Measurements from ENCODE around the gene MTMR2. TPM values are rescaled to one million over a fixed set of nuclear protein-coding genes. Genes with fewer than 3 reads are reported as not detected.
A peak's percentile ranks its signal among the peaks of the same experiment; 100 is the strongest.
"Not testable (repeated sequence)": the region's sequence is repeated elsewhere in the genome, so short reads cannot be mapped to it uniquely, and the experiment has no call there.

MTMR2 gene
- total and polyA plus RNA-seq, 2 experiments from 2014 or later = 22.9 to 36.6 TPM

DNA sequence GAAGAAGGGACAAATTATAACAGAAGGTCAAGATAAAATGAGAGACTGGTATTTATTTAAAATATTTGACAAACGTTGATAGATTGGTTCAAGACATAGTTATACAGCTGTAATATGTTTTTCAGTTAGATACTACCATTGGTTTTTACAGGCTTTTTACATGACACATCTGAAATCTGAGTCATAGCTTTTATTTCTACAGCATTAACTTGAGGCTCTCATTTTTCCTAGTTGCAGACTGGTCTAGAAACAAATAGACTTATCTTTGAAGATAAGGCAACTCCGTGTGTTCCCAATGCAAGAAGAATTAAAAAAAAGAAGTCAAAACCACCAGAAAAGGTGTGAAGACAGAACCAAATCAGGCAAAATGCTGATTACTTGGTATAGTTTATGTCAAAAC is 102.3 kb downstream of the MTMR2 start:
- 30% methylated on average over 2 of the region's 2 CpGs for WGBS (ENCODE audit: low lambda C conversion rate, missing lambda C conversion rate)
- Histone ChIP-seq H3K27ac (peak overlapping the region; percentile 22), H2AFZ (no peak overlapping the region), H3K4me3 (no peak overlapping the region), H4K20me1 (ENCODE audit: insufficient read depth, poor library complexity, severe bottlenecking) (no peaks in the 10 kb centered on the region), H3K36me3 (replicated peaks; ENCODE audit: insufficient read depth, low read depth) (peaks cover 4% of the 10 kb centered on the region), H3K9me2 (replicated peaks; ENCODE audit: insufficient read depth) (no peaks in the 10 kb centered on the region), H3K4me1 (ENCODE audit: insufficient read depth) (peaks cover 9% of the 10 kb centered on the region), H3K4me2 (no peak overlapping the region), H3K9me3 (ENCODE audit: low read depth) (no peaks in the 10 kb centered on the region), H3K79me2 (no peaks in the 10 kb centered on the region), H3K27me3 (no peaks in the 10 kb centered on the region)
- no peak for TF ChIP-seq EZH2 (IDR thresholded peaks at IDR 0.05; ENCODE audit: borderline replicate concordance)
- TF ChIP-seq, protein P1, sequence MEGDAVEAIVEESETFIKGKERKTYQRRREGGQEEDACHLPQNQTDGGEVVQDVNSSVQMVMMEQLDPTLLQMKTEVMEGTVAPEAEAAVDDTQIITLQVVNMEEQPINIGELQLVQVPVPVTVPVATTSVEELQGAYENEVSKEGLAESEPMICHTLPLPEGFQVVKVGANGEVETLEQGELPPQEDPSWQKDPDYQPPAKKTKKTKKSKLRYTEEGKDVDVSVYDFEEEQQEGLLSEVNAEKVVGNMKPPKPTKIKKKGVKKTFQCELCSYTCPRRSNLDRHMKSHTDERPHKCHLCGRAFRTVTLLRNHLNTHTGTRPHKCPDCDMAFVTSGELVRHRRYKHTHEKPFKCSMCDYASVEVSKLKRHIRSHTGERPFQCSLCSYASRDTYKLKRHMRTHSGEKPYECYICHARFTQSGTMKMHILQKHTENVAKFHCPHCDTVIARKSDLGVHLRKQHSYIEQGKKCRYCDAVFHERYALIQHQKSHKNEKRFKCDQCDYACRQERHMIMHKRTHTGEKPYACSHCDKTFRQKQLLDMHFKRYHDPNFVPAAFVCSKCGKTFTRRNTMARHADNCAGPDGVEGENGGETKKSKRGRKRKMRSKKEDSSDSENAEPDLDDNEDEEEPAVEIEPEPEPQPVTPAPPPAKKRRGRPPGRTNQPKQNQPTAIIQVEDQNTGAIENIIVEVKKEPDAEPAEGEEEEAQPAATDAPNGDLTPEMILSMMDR (IDR thresholded peaks at IDR 0.05; ENCODE audit: poor library complexity) = no peak
- TF ChIP-seq EZH2phosphoT487 (IDR thresholded peaks at IDR 0.05; ENCODE audit: low read depth, severe bottlenecking, unreplicated experiment) = no peak
- no peak for DNase-seq (ENCODE audit: low spot score)

DNA sequence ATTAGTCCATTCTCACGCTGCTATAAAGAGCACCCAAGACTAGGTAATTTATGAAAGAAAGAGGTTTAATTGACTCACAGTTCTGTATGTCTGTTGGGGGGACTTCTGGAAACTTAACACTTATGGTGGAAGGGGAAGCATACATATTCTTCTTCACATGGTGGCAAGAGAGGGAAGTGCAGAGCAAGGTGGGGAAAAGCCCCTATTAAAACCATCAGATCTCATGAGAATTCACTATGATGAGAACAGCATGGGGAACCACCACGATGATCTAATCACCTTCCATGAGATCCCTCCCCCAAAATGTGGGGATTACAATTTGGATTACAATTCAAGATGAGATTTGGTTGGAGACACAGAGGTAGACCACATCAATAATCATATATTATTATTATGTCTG is 107.9 kb downstream of the MTMR2 start:
- H3K4me2 ChIP-seq = no peak overlapping the region
- no peaks in the 10 kb centered on the region for H3K79me2 ChIP-seq
- H3K27ac ChIP-seq = no peak overlapping the region
- H3K36me3 ChIP-seq (replicated peaks; ENCODE audit: insufficient read depth, low read depth) = peaks cover 4% of the 10 kb centered on the region
- no peaks in the 10 kb centered on the region for H3K9me2 ChIP-seq (replicated peaks; ENCODE audit: insufficient read depth)
- 96% methylated on average over 2 of the region's 2 CpGs for WGBS (ENCODE audit: low lambda C conversion rate, missing lambda C conversion rate)
- DNase-seq (ENCODE audit: low spot score) = no peak
- no peak overlapping the region for H3K4me3 ChIP-seq
- H4K20me1 ChIP-seq (ENCODE audit: insufficient read depth, poor library complexity, severe bottlenecking) = no peaks in the 10 kb centered on the region
- no peaks in the 10 kb centered on the region for H3K9me3 ChIP-seq (ENCODE audit: low read depth)
- TF ChIP-seq EZH2phosphoT487 (IDR thresholded peaks at IDR 0.05; ENCODE audit: low read depth, severe bottlenecking, unreplicated experiment) (no peak), EZH2 (IDR thresholded peaks at IDR 0.05; ENCODE audit: borderline replicate concordance) (no peak)
- TF ChIP-seq, protein P1 (IDR thresholded peaks at IDR 0.05; ENCODE audit: poor library complexity) = no peak
- H3K4me1 ChIP-seq (ENCODE audit: insufficient read depth) = peaks cover 4% of the 10 kb centered on the region
- no peak overlapping the region for H2AFZ ChIP-seq
- H3K27me3 ChIP-seq = no peaks in the 10 kb centered on the region

DNA sequence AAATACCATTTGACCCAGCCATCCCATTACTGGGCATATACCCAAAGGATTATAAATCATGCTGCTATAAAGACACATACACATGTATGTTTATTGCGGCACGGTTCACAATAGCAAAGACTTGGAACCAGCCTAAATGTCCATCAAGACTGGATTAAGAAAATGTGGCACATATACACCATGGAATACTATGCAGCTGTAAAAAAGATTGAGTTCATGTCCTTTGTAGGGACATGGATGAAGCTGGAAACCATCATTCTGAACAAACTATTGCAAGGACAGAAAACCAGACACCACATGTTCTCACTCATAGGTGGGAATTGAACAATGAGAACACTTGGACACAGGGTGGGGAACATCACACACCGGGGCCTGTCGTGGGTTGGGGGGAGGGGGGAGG is 112.9 kb downstream of the MTMR2 start:
- not testable (repeated sequence) for H3K9me3 ChIP-seq (ENCODE audit: low read depth); H2AFZ ChIP-seq; H3K4me2 ChIP-seq; DNase-seq (ENCODE audit: low spot score); H3K4me1 ChIP-seq (ENCODE audit: insufficient read depth); H3K4me3 ChIP-seq; H3K36me3 ChIP-seq (replicated peaks; ENCODE audit: insufficient read depth, low read depth); H3K27ac ChIP-seq; H3K79me2 ChIP-seq; H4K20me1 ChIP-seq (ENCODE audit: insufficient read depth, poor library complexity, severe bottlenecking); H3K9me2 ChIP-seq (replicated peaks; ENCODE audit: insufficient read depth); H3K27me3 ChIP-seq
- WGBS (ENCODE audit: low lambda C conversion rate, missing lambda C conversion rate) = 99% methylated on average over 4 of the region's 4 CpGs

DNA sequence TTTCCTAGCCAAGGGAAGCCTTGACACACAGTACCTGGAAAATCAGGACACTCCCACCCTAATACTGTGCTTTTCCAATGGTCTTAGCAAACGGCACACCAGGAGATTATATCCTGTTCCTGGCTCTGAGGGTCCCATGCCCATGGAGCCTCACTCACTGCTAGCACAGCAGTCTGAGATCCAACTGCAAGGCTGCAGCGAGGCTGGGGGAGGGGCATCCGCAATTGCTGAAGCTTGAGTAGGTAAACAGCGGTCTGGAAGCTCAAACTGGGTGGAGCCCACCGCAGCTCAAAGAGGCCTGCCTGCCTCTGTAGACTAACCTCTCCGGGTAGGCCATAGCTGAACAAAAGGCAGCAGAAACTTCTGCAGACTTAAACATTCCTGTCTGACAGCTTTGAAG is 117.4 kb downstream of the MTMR2 start:
- 100% methylated on average over 6 of the region's 6 CpGs for WGBS (ENCODE audit: low lambda C conversion rate, missing lambda C conversion rate)
- H3K27me3 ChIP-seq; H3K27ac ChIP-seq; DNase-seq (ENCODE audit: low spot score); H3K36me3 ChIP-seq (replicated peaks; ENCODE audit: insufficient read depth, low read depth); H3K79me2 ChIP-seq; H3K4me1 ChIP-seq (ENCODE audit: insufficient read depth); H2AFZ ChIP-seq; H3K4me2 ChIP-seq; H3K9me3 ChIP-seq (ENCODE audit: low read depth); H3K9me2 ChIP-seq (replicated peaks; ENCODE audit: insufficient read depth); H3K4me3 ChIP-seq; H4K20me1 ChIP-seq (ENCODE audit: insufficient read depth, poor library complexity, severe bottlenecking): not testable (repeated sequence)

DNA sequence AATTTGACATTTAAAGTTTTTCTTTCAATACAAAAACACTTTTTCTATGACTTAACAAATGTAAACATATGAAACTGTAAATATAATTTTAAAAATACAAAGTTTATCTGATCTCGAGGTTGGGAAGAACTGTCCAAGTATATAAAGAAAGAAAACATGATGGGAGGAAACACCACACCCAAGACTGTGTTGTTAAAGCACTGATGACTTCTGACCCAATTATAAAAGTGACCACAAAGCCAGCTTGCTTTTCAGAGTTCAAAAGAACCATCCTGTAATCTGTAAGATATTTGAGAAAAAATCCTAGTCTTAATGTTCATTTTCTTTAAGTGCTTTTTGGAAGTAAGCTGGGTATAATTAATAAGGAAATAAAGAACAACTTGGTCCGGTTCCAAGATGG is 118.0 kb downstream of the MTMR2 start:
- TF ChIP-seq, protein P1 (IDR thresholded peaks at IDR 0.05; ENCODE audit: poor library complexity) = no peak
- TF ChIP-seq EZH2phosphoT487 (IDR thresholded peaks at IDR 0.05; ENCODE audit: low read depth, severe bottlenecking, unreplicated experiment) = no peak
- TF ChIP-seq EZH2 (IDR thresholded peaks at IDR 0.05; ENCODE audit: borderline replicate concordance) = no peak
- H3K4me1 ChIP-seq (ENCODE audit: insufficient read depth) = no peaks in the 10 kb centered on the region
- no peaks in the 10 kb centered on the region for H3K9me3 ChIP-seq (ENCODE audit: low read depth)
- DNase-seq (ENCODE audit: low spot score) = no peak
- no peak overlapping the region for H3K27ac ChIP-seq
- no peaks in the 10 kb centered on the region for H3K9me2 ChIP-seq (replicated peaks; ENCODE audit: insufficient read depth)
- H3K36me3 ChIP-seq (replicated peaks; ENCODE audit: insufficient read depth, low read depth) = no peaks in the 10 kb centered on the region
- no peaks in the 10 kb centered on the region for H4K20me1 ChIP-seq (ENCODE audit: insufficient read depth, poor library complexity, severe bottlenecking)
- no peak overlapping the region for H2AFZ ChIP-seq
- H3K27me3 ChIP-seq = no peaks in the 10 kb centered on the region
- H3K79me2 ChIP-seq = no peaks in the 10 kb centered on the region
- H3K4me3 ChIP-seq = no peak overlapping the region
- H3K4me2 ChIP-seq = no peak overlapping the region
- WGBS (ENCODE audit: low lambda C conversion rate, missing lambda C conversion rate) = 98% methylated on average over 2 of the region's 2 CpGs

Measured in hepatocyte (in vitro differentiated cells).